ENCODE measurements around the gene PLCXD3. TPM values are rescaled to one million over a fixed set of nuclear protein-coding genes. Genes with fewer than 3 reads are reported as not detected.

PLCXD3 gene
- total and polyA plus RNA-seq, 2 of the 8 experiments (the other 6 are each of a cell fraction or from before 2014, with no cell fraction given): 0.03 to 0.07 TPM

DNA sequence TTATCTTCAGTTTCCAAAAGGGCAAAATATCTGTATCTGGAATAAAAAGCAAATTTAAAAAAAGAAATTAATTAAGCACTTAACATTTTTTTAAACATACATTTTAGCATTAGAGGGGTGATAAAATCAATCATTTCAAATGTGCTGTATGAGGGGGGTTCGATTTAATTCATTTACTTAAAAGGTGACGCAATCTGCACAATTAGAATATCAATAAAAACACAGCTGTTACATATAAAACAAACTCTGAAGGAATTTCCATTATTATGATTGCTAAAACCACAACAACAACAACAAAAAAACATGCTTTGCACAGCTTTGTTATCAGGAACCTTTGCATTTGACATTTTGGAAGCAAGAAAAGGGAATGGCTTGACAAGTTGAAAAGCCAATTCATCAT is 225.5 kb downstream of the PLCXD3 start:
- Histone ChIP-seq H2BK120ac (replicated peaks; ENCODE audit: low read depth, low read length) (no peak overlapping the region), H3K18ac (ENCODE audit: extremely low read depth, low read length) (no peak overlapping the region), H3K9ac (replicated peaks in 1 of 4; ENCODE audit: extremely low read depth in 1 of 4, low read depth in 3 of 4, low read length in 3 of 4) (no peak overlapping the region), H3K4me2 (ENCODE audit: insufficient read depth in 1 of 2, low read depth in 2 of 2, low read length in 2 of 2) (no peak overlapping the region), H4K5ac (ENCODE audit: insufficient read length, low read depth, low read length) (no peak overlapping the region), H2BK15ac (ENCODE audit: low read length) (no peak overlapping the region), H3K36me3 (ENCODE audit: control insufficient read depth in 2 of 4, insufficient read depth in 4 of 4, low read length in 3 of 4) (no peaks in the 10 kb centered on the region), H2BK20ac (ENCODE audit: low read length) (no peak overlapping the region), H4K20me1 (replicated peaks in 1 of 2; ENCODE audit: control insufficient read depth in 1 of 2, insufficient read depth in 2 of 2, low read length in 2 of 2) (no peaks in the 10 kb centered on the region), H2BK12ac (ENCODE audit: low read depth, low read length) (no peak overlapping the region), H2AFZ (ENCODE audit: low read length) (no peak overlapping the region), H3K4me1 (replicated peaks in 1 of 4; ENCODE audit: control insufficient read depth in 3 of 4, insufficient read depth in 4 of 4, low read length in 3 of 4) (peaks cover 0 to 6% (median 2%) of the 10 kb centered on the region in 4 experiments; a peak in 5 of 7 replicates), H2BK5ac (ENCODE audit: low read depth, low read length) (no peak overlapping the region), H4K8ac (ENCODE audit: extremely low read depth, insufficient read depth, low read length) (no peak overlapping the region), H3K9me3 (ENCODE audit: insufficient read depth in 2 of 2, low read depth in 1 of 2, low read length in 1 of 2) (peaks cover 1 to 2% of the 10 kb centered on the region in 2 experiments; a peak in 1 of 4 replicates), H3K27me3 (replicated peaks in 1 of 4; ENCODE audit: control insufficient read depth in 3 of 4, extremely low read depth in 1 of 4, insufficient read depth in 3 of 4, low read length in 3 of 4) (no peaks in the 10 kb centered on the region), H3K23me2 (ENCODE audit: low read depth, low read length) (no peaks in the 10 kb centered on the region; the same call in 1 of the 2 replicates), H3K14ac (ENCODE audit: insufficient read length) (no peak overlapping the region), H3K4me3 (ENCODE audit: extremely low read depth in 1 of 4, insufficient read depth in 2 of 4, low read depth in 3 of 4, low read length in 4 of 4) (no peak overlapping the region), H3K79me1 (ENCODE audit: low read depth, low read length) (no peaks in the 10 kb centered on the region), H3K27ac (ENCODE audit: low read depth, low read length) (no peak overlapping the region), H2AK5ac (ENCODE audit: low read depth, low read length) (no peak overlapping the region), H4K91ac (replicated peaks; ENCODE audit: insufficient read length, low read length) (no peak overlapping the region), H3K79me2 (ENCODE audit: control insufficient read depth in 1 of 2, insufficient read depth in 2 of 2, low read length in 2 of 2) (no peaks in the 10 kb centered on the region), H3K23ac (ENCODE audit: insufficient read length) (no peak overlapping the region), H3K4ac (replicated peaks; ENCODE audit: insufficient read length, low read depth, low read length) (no peak overlapping the region), H3K56ac (replicated peaks; ENCODE audit: insufficient read length, low read depth, low read length) (no peak overlapping the region)
- DNase-seq (ENCODE audit: low read depth in 1 of 2, low spot score in 2 of 2) (no peak), FAIRE-seq (no peak)
- WGBS, 2 experiments (ENCODE audit: extremely low coverage in 1 of 2, insufficient coverage in 1 of 2, insufficient read length in 1 of 2, insufficient replicate concordance in 2 of 2, low coverage in 1 of 2, low lambda C conversion rate in 2 of 2, missing lambda C conversion rate in 1 of 2): 77% methylated on average over 2 of the region's 2 CpGs; no CpG with 5 or more reads in 1 of the 2 experiments
- POLR2A ChIA-PET (ENCODE audit: partially characterized antibody): no interaction called here
- TF ChIP-seq TEAD4 (IDR thresholded peaks at IDR 0.05; ENCODE audit: low read depth, low read length): no peak
- TF ChIP-seq HDAC2 (IDR thresholded peaks at IDR 0.05; ENCODE audit: borderline replicate concordance in 1 of 2, low read depth in 2 of 2, low read length in 2 of 2): no peak
- TF ChIP-seq CBX8 (IDR thresholded peaks at IDR 0.05; ENCODE audit: borderline replicate concordance, low read depth, low read length): no peak
- TF ChIP-seq POLR2AphosphoS5 (IDR thresholded peaks at IDR 0.05; ENCODE audit: low read depth, low read length): no peak
- TF ChIP-seq SRF (IDR thresholded peaks at IDR 0.05; ENCODE audit: low read depth, low read length): no peak
- TF ChIP-seq CEBPB (IDR thresholded peaks at IDR 0.05; ENCODE audit: low read depth, low read length): peak; percentile 90
- CTCF ChIA-PET (ENCODE audit: partially characterized antibody): interaction anchor here (1.2 to 2.2 kb wide), 2 partner anchors 15 to 380 kb away, joined by 5 to 9 read pairs; no protein-coding TSS in a partner anchor
